Activated T-helper 1 cell treated with anti-CD3 and anti-CD28 coated beads, Interleukin-2, amount 50 U/mL, for 16 hours (primary cell): ENCODE measurements around the gene SUCO.
"Not testable (repeated sequence)": the region's sequence is repeated elsewhere in the genome, so short reads cannot be mapped to it uniquely, and the experiment has no call there.

Experiments
- DNase-seq, 2 donors: peaks; one replicate each; pipeline ENCODE4 v3.0.0-alpha.2; 2020; ENCODE audit warnings: low read depth in 1 of 2, low spot score in 1 of 2

Gene SUCO, protein sequence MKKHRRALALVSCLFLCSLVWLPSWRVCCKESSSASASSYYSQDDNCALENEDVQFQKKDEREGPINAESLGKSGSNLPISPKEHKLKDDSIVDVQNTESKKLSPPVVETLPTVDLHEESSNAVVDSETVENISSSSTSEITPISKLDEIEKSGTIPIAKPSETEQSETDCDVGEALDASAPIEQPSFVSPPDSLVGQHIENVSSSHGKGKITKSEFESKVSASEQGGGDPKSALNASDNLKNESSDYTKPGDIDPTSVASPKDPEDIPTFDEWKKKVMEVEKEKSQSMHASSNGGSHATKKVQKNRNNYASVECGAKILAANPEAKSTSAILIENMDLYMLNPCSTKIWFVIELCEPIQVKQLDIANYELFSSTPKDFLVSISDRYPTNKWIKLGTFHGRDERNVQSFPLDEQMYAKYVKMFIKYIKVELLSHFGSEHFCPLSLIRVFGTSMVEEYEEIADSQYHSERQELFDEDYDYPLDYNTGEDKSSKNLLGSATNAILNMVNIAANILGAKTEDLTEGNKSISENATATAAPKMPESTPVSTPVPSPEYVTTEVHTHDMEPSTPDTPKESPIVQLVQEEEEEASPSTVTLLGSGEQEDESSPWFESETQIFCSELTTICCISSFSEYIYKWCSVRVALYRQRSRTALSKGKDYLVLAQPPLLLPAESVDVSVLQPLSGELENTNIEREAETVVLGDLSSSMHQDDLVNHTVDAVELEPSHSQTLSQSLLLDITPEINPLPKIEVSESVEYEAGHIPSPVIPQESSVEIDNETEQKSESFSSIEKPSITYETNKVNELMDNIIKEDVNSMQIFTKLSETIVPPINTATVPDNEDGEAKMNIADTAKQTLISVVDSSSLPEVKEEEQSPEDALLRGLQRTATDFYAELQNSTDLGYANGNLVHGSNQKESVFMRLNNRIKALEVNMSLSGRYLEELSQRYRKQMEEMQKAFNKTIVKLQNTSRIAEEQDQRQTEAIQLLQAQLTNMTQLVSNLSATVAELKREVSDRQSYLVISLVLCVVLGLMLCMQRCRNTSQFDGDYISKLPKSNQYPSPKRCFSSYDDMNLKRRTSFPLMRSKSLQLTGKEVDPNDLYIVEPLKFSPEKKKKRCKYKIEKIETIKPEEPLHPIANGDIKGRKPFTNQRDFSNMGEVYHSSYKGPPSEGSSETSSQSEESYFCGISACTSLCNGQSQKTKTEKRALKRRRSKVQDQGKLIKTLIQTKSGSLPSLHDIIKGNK (N-terminal part only)

DNA sequence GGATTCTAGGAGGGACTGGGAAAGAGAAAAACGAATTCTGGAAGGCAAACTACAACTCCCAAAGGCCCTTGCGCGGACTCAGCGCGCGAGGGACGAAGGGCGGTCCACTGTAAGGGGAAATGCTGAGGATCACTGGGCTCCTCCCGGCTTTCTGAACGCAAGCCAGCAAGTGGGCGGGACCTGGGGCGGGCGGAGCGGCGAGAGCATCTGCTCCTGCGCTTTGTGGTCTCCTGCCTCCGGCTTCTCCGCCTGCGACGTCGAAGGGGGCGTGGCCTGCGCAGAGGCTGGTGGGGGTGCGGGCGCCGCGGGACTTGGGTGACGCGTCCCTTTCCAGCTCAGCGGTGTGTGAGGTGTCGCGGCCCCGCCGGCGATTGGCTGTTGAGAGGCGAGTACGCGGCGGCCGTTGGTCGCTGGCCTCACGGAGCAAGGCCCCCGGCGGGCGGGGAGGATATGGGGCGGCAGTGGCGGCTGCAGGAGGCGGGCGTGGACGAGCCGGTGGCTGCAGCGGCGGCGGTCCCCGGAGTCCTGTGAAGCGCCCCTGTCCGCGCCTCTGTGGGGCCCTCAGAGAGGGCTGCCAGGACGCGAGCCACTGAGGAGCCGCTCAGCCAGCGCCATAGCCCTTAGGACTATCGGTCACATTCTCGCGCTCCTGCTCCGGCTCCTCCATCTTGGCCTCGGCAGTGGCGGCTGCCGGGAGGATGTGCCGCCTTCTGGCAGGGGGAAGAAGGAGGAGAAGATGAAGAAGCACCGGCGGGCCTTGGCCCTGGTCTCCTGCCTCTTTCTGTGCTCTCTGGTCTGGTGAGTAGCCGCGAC is at the start of gene SUCO:
SUCO (plus strand) TSS at position 451 of the 813 bp plus-strand sequence; CDS start at position 737, 286 bp downstream.
- peak; percentile 99 to 100 for DNase-seq

DNA sequence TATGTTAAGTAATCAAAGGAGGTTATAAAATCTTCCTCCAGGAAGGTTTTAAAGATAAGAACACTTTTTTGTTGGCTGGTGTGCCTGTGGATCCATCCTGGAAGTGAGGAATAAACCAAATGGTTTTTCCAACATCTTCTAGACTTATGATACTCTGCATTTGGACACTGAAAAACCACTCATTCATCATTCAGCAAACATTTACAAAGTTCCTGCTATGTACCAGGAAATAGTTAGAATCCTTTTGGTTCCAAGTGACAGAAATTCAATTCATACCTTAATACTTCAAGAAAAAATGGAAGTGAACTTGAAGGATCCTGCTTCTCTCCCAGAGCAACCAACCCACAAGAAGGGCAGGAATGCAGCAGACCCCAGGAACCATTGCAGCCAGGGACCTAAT is 49.5 kb upstream of the SUCO start:
- no peak for DNase-seq

DNA sequence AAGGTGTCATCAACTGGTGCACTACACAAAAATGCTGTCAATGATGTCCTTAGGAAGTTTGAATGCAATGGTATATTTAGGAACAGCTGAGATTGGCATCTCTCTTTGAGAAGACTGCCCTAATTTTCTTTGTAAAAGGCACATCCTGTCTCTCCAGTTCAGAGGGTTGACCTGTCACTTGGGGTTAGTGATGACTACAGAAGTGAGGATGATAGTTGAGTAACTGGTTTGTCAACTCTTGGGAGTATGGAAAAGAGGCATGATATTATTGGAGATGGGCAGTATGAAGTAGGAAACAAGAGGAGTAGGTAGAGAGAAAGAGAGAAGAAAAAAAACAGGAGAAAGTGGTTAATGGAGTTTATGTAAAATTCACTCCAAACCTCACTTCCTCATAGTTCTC is 48.7 kb upstream of the SUCO start:
- DNase-seq = no peak

DNA sequence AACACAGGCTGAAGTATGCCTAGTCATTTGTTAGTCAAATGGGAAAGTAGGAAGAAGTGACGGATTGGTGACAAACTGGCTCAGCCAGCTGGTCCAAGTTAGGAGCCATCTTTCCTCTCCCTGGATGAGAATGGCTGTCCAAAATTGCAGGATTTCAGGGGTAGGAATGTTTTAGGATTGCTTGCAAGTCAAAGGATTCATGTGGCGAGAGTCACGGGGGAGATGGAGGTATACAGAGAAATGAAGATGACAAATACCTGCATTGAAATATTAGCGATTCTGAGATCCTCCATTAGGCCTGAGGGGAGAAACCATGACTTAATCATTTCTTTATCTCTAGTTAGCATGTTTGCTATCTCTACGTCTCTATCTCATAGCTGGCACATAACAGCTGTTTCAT is 47.3 kb upstream of the SUCO start:
- DNase-seq = no peak

DNA sequence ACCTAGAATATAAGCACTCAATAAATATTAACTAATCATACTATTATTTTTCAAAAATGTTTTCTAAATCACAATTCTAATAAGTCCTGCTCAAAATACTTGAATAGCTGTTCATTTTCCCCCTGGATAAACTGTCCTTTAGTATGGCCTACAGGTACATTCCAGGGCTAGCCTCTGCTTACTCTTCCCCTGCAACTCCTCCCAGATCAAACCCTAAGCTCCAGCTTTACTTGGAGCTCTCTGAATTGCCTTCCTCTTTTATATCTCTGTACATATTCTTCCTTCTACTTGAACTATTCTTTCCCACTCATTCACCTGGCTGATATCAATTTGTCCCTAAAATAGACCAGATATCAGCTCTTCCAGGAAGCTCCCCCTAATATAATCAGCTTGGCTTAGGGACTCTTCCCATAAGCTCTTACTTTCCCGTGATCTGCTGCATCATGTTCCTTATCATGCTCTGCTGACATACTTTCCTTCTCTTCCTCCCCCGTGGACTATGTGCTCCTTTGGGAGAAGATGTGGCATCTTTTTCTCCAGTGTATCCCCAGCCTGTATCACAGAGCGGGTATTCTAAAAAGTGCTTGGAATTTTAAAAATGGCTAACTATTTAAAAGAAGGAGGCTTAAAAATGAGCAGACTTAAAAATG is 46.0 kb upstream of the SUCO start:
- DNase-seq = no peak

DNA sequence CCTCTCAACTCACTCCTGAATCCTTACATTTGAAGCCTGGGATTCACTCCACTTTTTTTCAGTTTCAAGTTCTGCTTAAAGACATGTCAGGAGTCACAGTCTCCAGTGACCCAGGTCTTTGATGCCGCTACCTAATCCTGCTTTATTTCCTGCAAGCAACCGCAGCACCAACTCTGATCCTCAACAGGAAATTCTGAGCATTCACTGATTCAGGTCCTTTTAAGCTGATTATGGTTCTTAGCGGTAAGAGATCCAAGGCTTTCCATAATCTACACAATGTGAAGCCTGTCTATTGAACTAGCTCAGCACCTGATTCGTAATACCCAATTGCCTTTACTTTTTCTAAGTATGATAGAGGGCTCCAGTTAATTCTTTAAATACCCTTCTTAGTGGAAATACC is 45.4 kb upstream of the SUCO start:
- DNase-seq = no peak

DNA sequence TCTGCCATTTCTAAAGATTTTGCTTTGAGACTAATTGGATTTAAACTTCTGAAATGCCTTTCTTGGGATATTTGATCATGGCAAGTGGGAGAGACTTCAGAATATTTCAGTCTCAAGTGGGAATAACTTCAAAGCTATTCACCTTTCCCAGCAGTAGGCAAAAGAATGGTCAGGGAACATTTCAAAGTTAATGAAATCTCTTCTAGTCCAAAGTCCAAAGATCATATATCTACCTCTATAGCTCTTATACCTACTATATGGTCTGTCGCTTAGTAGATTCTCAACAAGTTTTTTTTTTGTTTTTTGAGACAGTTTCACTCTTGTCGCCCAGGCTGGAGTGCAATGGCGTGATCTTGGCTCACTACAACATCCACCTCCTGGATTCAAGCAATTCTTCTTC is 44.6 kb upstream of the SUCO start:
- DNase-seq = no peak

DNA sequence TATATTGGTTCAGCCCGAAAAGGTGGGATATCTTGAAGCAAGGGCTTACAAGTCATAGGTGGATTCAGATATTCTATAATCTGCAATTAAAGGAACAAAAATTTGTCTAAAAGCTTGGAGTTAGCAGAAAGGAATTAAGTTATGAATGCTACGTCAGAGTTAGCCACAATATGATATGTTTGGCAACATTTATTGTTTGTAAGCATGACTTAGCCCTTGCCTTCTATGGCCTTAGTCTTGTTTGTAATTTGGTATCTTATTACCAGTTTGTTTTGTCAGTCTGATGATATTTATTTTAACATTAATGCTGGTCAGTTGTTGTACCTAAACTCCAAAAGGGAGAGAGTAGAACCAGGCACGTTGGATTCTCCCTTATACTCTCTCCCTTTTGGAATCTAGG is 43.1 kb upstream of the SUCO start:
- no peak for DNase-seq

DNA sequence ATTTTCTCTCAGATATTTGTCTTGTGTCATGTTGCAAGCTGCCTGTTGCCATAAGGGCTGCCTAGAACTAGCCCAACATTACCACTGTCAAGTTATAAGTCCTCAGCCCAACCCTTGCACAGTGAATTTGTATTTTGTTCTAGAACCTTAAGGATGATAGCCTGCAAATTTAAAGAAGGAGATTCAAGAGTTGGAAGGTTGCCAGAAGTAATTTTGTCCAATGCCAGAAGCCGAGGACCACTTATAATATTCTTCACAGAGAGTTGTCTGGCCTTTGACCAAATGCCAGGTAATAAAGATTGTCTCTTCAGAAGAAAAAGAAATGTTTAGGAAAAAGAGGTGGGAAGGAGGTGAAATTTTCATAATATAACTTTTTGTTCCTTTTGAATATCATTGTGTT is 40.5 kb upstream of the SUCO start:
- DNase-seq = no peak

DNA sequence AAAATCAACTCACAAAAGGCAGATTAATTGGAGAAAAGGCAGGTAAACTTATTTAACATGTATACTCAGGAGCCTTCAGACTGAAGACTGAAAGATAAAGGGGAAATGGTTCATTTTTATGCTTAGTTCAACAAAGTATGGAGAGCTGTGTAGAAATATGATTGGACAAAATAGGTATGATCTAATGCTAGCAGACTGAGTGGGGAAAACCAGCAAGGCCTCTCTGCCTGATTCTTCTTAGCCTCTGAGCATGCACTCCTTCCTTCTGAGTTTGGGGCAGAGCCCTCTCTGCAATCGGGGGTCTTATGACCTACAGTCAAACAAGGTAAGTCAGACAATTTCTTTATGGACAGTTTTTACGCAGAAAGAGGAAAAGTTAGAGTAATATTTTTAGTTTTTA is 38.8 kb upstream of the SUCO start:
- no peak for DNase-seq

DNA sequence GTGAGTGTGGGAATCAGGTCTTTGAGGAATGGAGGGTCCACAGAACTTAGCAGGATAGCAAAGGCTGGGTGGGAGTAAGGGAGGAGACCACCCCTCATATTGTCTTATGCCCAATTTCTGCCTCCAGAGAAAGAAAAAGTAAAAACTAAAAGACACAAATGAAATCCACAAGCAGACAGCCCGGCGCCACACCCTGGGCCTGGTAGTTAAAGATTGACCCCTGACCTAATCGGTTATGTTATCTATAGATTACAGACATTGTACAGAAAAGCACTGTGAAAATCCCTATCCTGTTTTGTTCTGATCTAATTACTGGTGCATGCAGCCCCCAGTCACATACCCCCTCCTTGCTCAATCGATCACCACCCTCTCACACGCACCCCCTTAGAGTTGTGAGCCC is 36.8 kb upstream of the SUCO start:
- not testable (repeated sequence) for DNase-seq

DNA sequence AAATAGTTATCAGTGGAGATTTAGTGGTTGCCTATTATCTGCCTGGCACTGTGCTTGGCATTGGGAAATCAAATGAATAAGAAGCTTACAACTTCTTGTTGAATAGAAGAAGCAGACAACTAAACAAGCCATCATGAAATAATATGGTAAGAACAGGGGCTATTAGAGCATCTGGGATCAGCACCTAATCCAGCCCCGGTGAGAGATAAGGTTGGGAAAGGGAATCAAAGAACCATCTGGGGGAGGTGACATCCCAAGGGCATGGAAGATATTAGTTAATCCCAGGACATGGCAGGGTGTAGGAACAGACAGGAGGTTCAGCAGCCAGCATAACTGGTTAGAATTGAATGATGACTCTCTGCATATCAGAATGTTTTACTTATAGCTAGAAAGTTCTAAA is 36.3 kb upstream of the SUCO start:
- no peak for DNase-seq

DNA sequence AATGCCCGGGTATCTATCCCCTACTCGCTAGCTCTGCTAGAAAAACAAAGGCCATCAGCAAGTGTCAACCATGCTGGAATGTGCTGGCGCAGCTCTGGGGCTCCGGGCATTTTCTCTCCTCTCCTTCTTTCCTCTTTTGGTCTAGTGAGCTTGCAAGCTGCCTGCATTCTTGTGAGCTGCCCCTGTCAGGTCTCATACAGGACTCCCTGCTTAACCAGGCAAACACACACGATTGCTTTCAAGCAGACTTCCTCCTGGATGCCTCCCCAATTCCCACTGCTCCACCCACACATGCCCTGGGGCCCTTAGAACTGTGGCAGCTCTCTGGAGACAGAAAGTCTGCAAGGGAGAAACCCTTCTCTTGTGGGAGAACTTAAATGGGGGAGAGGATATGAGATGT is 35.7 kb upstream of the SUCO start:
- no peak for DNase-seq

DNA sequence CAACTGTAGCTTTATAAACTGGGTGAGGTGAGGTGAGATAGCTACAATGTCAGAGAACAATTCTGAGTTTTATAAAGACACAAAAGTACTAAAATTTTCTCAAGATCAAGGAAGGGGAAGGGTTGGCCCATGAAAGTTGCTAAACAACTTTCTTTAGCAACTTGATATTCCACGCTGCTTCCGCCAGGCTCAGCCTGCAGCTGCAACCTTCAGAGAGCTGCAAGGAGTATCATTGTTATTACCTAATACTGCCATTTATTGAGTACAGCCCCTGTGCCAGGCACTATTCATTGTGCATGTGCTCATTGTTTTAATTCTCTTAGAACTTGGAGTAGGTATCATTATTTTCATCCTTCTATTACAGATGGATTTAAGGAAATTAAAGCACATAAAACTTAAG is 34.1 kb upstream of the SUCO start:
- no peak for DNase-seq

DNA sequence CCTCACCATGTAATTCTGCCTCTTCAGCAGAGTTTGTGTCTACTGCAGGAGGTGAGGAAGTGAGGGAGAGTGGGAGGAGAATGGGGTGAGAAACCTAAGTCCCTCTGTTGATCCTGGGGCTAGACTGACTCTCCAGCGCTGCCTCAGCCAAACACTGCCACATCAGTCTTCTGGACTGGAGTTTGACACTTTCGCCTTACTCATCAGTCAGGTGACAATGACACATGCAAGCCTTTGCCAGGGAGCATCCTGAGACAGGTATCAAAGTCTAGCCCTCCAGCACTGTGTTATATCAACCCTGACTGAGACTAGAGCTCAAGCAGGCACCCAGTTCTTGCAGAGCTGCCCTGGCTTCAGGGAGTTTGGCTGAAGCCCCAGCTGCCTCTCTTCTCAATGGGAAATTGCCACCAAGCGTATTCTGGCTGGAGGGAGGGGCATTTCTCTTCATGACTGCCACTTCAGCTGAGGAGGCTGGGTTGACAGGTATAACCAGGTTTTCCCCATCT is 33.3 kb upstream of the SUCO start:
- no peak for DNase-seq

DNA sequence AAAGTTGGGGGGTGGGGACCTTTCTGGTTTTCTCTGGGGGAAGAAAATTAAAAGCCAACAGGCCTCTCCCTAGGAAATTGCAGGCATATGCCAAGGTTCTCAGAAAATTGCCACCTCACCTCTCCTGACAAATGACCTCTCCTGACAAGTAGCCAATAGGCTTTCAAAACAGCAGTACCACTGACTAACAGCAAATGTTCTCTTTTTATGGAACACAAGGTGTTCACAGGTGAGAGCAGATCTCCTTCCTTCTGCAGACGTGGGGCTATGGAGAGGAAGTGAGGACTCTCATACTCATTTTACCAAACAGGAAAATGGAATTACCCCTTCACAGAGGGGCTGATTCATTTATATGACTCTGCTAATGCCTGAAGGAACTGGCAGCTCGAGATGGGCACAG is 32.7 kb upstream of the SUCO start:
- no peak for DNase-seq

DNA sequence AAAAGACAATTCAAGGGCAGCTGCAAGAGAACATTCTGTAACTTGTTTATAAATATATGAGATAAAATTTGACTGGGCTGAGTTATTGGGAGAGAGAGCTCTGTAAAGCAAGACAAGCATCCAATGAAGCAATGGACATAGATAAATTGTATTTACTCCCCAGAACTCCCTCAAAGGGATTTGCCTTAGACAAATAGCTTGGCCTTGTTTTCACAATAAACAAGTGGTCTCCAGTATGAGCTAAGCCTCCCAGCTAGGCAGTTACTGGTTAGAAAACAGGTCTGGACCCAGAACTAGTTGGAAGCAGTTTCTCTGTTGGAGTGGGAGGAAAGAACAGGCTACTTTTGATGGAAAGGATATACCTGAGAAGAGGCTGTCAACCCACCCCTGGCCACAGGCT is 25.2 kb upstream of the SUCO start:
- no peak for DNase-seq

DNA sequence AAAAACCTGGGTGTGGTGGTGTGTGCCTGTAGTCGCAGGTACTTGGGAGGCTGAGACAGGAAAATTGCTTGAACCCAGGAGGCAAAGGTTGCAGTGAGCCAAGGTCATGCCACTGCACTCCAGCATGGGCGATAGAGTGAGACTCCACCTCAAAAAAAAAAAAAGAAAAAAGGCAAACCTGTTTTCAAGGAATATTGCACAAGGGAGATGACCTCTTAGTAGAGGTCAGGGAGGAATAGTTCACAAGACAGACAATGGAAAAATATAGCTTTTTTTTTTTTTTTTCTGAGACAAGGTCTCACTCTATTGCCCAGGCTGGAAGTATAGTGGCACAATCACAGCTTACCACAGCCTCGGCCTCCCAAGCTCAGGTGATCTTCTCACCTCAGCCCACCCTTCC is 22.5 kb upstream of the SUCO start:
- DNase-seq = no peak

DNA sequence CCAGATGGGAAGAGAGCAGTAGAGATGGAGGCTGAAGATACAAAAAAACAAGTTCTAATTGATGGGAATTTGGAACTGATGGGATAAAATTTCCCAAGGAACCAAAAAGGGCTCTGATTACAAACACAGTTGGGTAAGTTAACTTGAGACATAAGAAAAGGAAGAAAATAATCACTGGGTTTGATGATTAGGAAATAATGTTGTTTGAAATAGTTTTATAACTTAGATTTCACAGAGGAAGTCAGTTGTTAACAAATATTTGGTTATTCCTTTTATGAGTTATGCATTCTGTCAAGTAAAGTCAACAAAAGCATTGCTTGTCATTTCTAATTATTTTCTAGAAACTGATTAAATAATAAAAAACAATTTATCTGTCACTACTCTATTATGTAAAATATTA is 20.4 kb upstream of the SUCO start:
- DNase-seq = no peak

DNA sequence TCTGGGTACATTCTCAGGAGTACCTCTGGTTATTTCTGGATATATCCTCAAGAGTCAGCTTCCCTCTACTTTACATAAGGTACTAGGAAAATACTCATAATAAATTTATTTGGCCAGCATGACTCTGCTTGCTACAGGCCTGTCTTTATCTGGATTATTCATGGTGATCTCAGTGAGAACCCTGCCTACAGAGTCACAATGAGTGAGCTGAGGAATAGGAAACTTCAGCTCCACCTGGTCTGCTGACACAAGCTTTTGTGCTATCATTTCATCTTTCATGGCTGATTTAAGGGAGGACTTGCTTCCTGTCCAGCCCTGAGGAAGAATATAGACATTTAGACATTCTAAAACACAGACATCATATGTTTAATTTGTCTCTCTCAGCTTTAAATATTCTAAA is 19.5 kb upstream of the SUCO start:
- no peak for DNase-seq
